H9 (cell line): Measurements from ENCODE around the gene SCN1B. TPM values are rescaled to one million over a fixed set of nuclear protein-coding genes. Genes with fewer than 3 reads are reported as not detected.

Source experiments
- DNase-seq: peaks from one replicate; pipeline ENCODE4 v3.0.0-alpha.2; 2017
- H2AFZ ChIP-seq: one replicate; pipeline ENCODE4 v1.6.1; 2013; ENCODE audit warnings: mild to moderate bottlenecking, low read length, control low read depth, moderate library complexity
- H2AK5ac ChIP-seq: 2 replicates; pipeline ENCODE4 v1.6.1; 2013; ENCODE audit warnings: low read length, control low read depth, mixed read lengths; ENCODE audit not compliant: insufficient read length
- H2BK120ac ChIP-seq: one replicate; pipeline ENCODE4 v1.6.1; 2013; ENCODE audit warnings: low read depth, mild to moderate bottlenecking, low read length, control low read depth, inconsistent platforms; ENCODE audit not compliant: poor library complexity, severe bottlenecking
- H2BK12ac ChIP-seq: 2 replicates; pipeline ENCODE4 v1.6.1; 2013; ENCODE audit warnings: low read length, control low read depth, mixed read lengths, low read depth; ENCODE audit not compliant: insufficient read length
- H2BK15ac ChIP-seq: 2 replicates; pipeline ENCODE4 v1.6.1; 2013; ENCODE audit warnings: low read depth, low read length, control low read depth
- H2BK20ac ChIP-seq: one replicate; pipeline ENCODE4 v1.6.1; 2013; ENCODE audit warnings: low read depth, mild to moderate bottlenecking, low read length, control low read depth, inconsistent platforms; ENCODE audit not compliant: poor library complexity, severe bottlenecking
- H2BK5ac ChIP-seq: 2 replicates; pipeline ENCODE4 v1.6.1; 2013; ENCODE audit warnings: low read length, control low read depth, mixed read lengths; ENCODE audit not compliant: insufficient read length
- H3K14ac ChIP-seq: 2 replicates; pipeline ENCODE4 v1.6.1; 2013; ENCODE audit warnings: low read length, control low read depth; ENCODE audit not compliant: insufficient read depth
- H3K18ac ChIP-seq: 2 replicates; pipeline ENCODE4 v1.6.1; 2013; ENCODE audit warnings: low read depth, mild to moderate bottlenecking, mixed read lengths, low read length, control low read depth; ENCODE audit not compliant: insufficient read length
- H3K23ac ChIP-seq: 2 replicates; pipeline ENCODE4 v1.6.1; 2013; ENCODE audit warnings: low read length, control low read depth, mixed read lengths, low read depth; ENCODE audit not compliant: insufficient read length
- H3K23me2 ChIP-seq: 2 replicates; pipeline ENCODE4 v1.6.1; 2013; ENCODE audit warnings: low read depth, mild to moderate bottlenecking, mixed read lengths, low read length, control low read depth; ENCODE audit not compliant: insufficient read length, poor library complexity, severe bottlenecking
- H3K27ac ChIP-seq: 2 replicates; pipeline ENCODE4 v1.5.1; 2013; ENCODE audit warnings: low read length, control low read depth, mixed read lengths, low read depth; ENCODE audit not compliant: insufficient read length
- H3K27me3 ChIP-seq: 2 replicates; pipeline ENCODE4 v1.6.1; 2013; ENCODE audit warnings: low read length, control low read depth, inconsistent platforms; ENCODE audit not compliant: insufficient read depth
- H3K4ac ChIP-seq: 2 replicates; pipeline ENCODE4 v1.6.1; 2013; ENCODE audit warnings: low read depth, mild to moderate bottlenecking, control low read depth, inconsistent platforms, low read length, moderate library complexity
- H3K4me1 ChIP-seq: 2 replicates; pipeline ENCODE4 v1.6.1; 2013; ENCODE audit warnings: low read length, control low read depth, inconsistent platforms; ENCODE audit not compliant: insufficient read depth
- H3K4me2 ChIP-seq: 2 replicates; pipeline ENCODE4 v1.6.1; 2013; ENCODE audit warnings: low read length, control low read depth, mixed read lengths; ENCODE audit not compliant: insufficient read length, insufficient read depth
- H3K56ac ChIP-seq: 2 replicates; pipeline ENCODE4 v1.6.1; 2013; ENCODE audit warnings: low read depth, mild to moderate bottlenecking, mixed read lengths, low read length, control low read depth; ENCODE audit not compliant: insufficient read length
- H3K79me1 ChIP-seq: 2 replicates; pipeline ENCODE4 v1.6.1; 2013; ENCODE audit warnings: low read depth, mild to moderate bottlenecking, moderate library complexity, low read length, control low read depth, inconsistent platforms; ENCODE audit not compliant: insufficient read depth, poor library complexity, severe bottlenecking
- H3K79me2 ChIP-seq: 2 replicates; pipeline ENCODE4 v1.6.1; 2013; ENCODE audit warnings: low read length, control low read depth, inconsistent platforms; ENCODE audit not compliant: insufficient read depth
- H3K9ac ChIP-seq: 2 replicates; pipeline ENCODE4 v1.6.1; 2013; ENCODE audit warnings: low read length, control low read depth, mixed read lengths; ENCODE audit not compliant: insufficient read length; ENCODE audit errors: extremely low read depth
- H3K9me3 ChIP-seq: one replicate; pipeline ENCODE4 v1.6.1; 2013; ENCODE audit warnings: low read depth, low read length, inconsistent platforms; ENCODE audit not compliant: control insufficient read depth
- H3T11ph ChIP-seq: one replicate; pipeline ENCODE4 v1.6.1; 2013; ENCODE audit warnings: mild to moderate bottlenecking, low read length, control low read depth, inconsistent platforms
- H4K20me1 ChIP-seq: one replicate; pipeline ENCODE4 v1.6.1; 2013; ENCODE audit not compliant: control insufficient read depth, insufficient read length, insufficient read depth
- H4K5ac ChIP-seq: 2 replicates; pipeline ENCODE4 v1.6.1; 2013; ENCODE audit warnings: low read depth, mild to moderate bottlenecking, mixed read lengths, low read length, control low read depth; ENCODE audit not compliant: insufficient read length
- H4K8ac ChIP-seq: replicated peaks from 2 replicates; pipeline ENCODE4 v1.6.1; 2013; ENCODE audit warnings: low read length, control low read depth, mixed read lengths, low read depth; ENCODE audit not compliant: insufficient read length
- H4K91ac ChIP-seq: 2 replicates; pipeline ENCODE4 v1.6.1; 2013; ENCODE audit warnings: low read depth, mild to moderate bottlenecking, moderate library complexity, mixed read lengths, low read length, control low read depth; ENCODE audit not compliant: insufficient read length
- H3K27ac Mint-ChIP-seq, 3 experiments: 2 replicates in 2 of 3; 3 replicates in 1 of 3; pipeline ENCODE4 v1.8.0; 2020 to 2021; ENCODE audit warnings: mixed read lengths in 3 of 3, mild to moderate bottlenecking in 1 of 3, moderate library complexity in 1 of 3
- H3K27me3 Mint-ChIP-seq: 2 replicates; pipeline ENCODE4 v1.8.0; 2021; ENCODE audit warnings: low read depth, mild to moderate bottlenecking, moderate library complexity, mixed read lengths
- H3K36me3 Mint-ChIP-seq, 3 experiments: 2 replicates in 2 of 3; 3 replicates in 1 of 3; pipeline ENCODE4 v1.8.0; 2020 to 2021; ENCODE audit warnings: low read depth in 3 of 3, mixed read lengths in 3 of 3; ENCODE audit not compliant: insufficient read depth in 1 of 3
- H3K4me1 Mint-ChIP-seq, 2 experiments: 2 replicates each; pipeline ENCODE4 v1.8.0; 2020; ENCODE audit warnings: mixed read lengths in 2 of 2
- H3K4me3 Mint-ChIP-seq, 2 experiments: 2 replicates in 1 of 2; 3 replicates in 1 of 2; pipeline ENCODE4 v1.8.0; 2020 to 2021; ENCODE audit warnings: mild to moderate bottlenecking in 2 of 2, mixed read lengths in 2 of 2, moderate library complexity in 1 of 2
- H3K9me3 Mint-ChIP-seq, 2 experiments: 2 replicates in 1 of 2; 3 replicates in 1 of 2; pipeline ENCODE4 v1.8.0; 2020; ENCODE audit warnings: mild to moderate bottlenecking in 2 of 2, mixed read lengths in 2 of 2, moderate library complexity in 1 of 2
- CTCF ChIP-seq: fragments of 200-600 bp; sonication (generic); conservative IDR thresholded peaks from 3 replicates; pipeline ENCODE4 v1.8.0; 2021; ENCODE audit warnings: antibody characterized with exemption, mild to moderate bottlenecking
- WGBS: extraction: QIAGEN DNeasy Blood & Tissue Kit; methylation state at CpG from one replicate; pipeline ENCODE4 v1.1.7; 2013; ENCODE audit warnings: missing lambda C conversion rate, low lambda C conversion rate, mixed read lengths; ENCODE audit not compliant: insufficient read length; ENCODE audit errors: extremely low coverage; 5-methylcytosine and 5-hydroxymethylcytosine counted together
- total RNA-seq: library from RNA; stranded (reverse); gene quantifications from 2 replicates; pipeline ENCODE4 v1.2.1, GENCODE V29; 2021

SCN1B gene
- total RNA-seq, 1 experiment from 2014 or later, result 3.8 TPM

GRCh38 chr19:35002037-35002535 is 28.2 kb upstream of the SCN1B start:
- peaks cover 38 to 51% of the 10 kb centered on the region in 2 experiments for H3K4me1 Mint-ChIP-seq
- Histone ChIP-seq H2BK20ac (no peak overlapping the region), H3K27ac (no peak overlapping the region), H3T11ph (no peak overlapping the region), H2BK5ac (no peak overlapping the region), H4K20me1 (peaks cover 2% of the 10 kb centered on the region), H2BK12ac (no peak overlapping the region), H3K18ac (no peak overlapping the region), H3K79me2 (peaks cover 46% of the 10 kb centered on the region; the same call in 1 of the 2 replicates), H3K4me2 (peak overlapping the region; percentile 83), H3K4ac (no peak overlapping the region), H4K8ac (no peak overlapping the region), H4K5ac (no peak overlapping the region), H4K91ac (no peak overlapping the region), H3K79me1 (peaks cover 11% of the 10 kb centered on the region), H2BK15ac (no peak overlapping the region), H3K14ac (no peak overlapping the region), H3K9ac (no peak overlapping the region), H2AK5ac (no peak overlapping the region), H2AFZ (no peak overlapping the region), H3K56ac (no peak overlapping the region), H3K23me2 (peaks cover 21% of the 10 kb centered on the region), H3K9me3 (no peaks in the 10 kb centered on the region), H3K27me3 (no peaks in the 10 kb centered on the region), H2BK120ac (no peak overlapping the region), H3K23ac (no peak overlapping the region), H3K4me1 (peaks cover 3% of the 10 kb centered on the region; the same call in 1 of the 2 replicates)
- H3K27me3 Mint-ChIP-seq, result no peaks in the 10 kb centered on the region; the same call in 1 of the 2 replicates
- H3K4me3 Mint-ChIP-seq, result peak overlapping the region; percentile 98 to 100
- TF ChIP-seq CTCF, result no peak
- H3K9me3 Mint-ChIP-seq, result peaks cover 0 to 2% of the 10 kb centered on the region in 2 experiments; a peak in 3 of 5 replicates
- DNase-seq, result no peak
- H3K27ac Mint-ChIP-seq, result peak overlapping the region; percentile 78 to 89 (median 78); a peak in 6 of 7 replicates
- no CpG with 5 or more reads among the region's 11 CpGs for WGBS
- H3K36me3 Mint-ChIP-seq, result peaks cover 42 to 51% (median 47%) of the 10 kb centered on the region in 3 experiments
